GM10266 (cell line): Measurements from ENCODE around the gene LILRA6.
"Not testable (repeated sequence)": the region's sequence is repeated elsewhere in the genome, so short reads cannot be mapped to it uniquely, and the experiment has no call there.

ENCODE experiments used
- DNase-seq: peaks from one replicate; pipeline ENCODE4 v3.0.0; 2012; ENCODE audit errors: extremely low spot score
- TF ChIP-seq, protein P1 (sequence below): IDR thresholded peaks from 2 replicates; pipeline ENCODE4 v1.5.1; 2012; ENCODE audit warnings: mild to moderate bottlenecking, low read depth; ENCODE audit not compliant: control insufficient read depth, insufficient read depth; ENCODE audit errors: missing control alignments

The LILRA6 gene

DNA sequence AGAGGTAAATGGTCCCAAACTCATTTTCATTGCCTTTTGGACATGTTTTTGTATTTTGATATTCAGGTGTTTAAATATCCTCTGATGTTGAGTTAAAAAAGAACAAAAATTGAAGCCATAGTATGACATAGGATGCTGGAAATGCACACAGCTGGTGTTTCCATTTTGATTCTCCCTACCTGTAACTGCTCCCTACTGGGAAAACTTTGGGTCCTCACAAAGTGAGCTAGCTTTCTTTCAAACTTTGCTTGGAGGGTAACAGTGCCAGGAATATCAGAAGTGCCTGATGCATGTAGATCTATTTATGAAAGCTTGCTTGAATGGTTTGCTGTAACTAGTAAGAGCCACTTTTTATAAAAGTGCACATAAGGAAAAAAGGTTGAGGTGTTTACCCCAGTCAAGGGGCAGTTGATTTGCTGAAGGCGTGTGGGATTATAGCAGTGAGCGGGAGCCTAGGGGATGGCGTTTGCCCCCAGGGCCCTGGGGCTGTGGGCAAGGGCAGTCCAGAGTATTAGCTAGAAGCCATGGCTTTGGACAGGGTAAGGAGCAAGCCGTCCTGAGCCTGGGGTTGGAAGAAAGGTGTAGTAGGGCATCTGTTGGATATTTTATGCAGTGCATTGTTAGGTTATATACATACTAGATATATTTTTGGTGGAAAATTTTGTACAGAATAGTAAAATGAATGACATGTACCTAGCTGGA lies 37.7 kb downstream of the LILRA6 start:
- TF ChIP-seq, protein P1, sequence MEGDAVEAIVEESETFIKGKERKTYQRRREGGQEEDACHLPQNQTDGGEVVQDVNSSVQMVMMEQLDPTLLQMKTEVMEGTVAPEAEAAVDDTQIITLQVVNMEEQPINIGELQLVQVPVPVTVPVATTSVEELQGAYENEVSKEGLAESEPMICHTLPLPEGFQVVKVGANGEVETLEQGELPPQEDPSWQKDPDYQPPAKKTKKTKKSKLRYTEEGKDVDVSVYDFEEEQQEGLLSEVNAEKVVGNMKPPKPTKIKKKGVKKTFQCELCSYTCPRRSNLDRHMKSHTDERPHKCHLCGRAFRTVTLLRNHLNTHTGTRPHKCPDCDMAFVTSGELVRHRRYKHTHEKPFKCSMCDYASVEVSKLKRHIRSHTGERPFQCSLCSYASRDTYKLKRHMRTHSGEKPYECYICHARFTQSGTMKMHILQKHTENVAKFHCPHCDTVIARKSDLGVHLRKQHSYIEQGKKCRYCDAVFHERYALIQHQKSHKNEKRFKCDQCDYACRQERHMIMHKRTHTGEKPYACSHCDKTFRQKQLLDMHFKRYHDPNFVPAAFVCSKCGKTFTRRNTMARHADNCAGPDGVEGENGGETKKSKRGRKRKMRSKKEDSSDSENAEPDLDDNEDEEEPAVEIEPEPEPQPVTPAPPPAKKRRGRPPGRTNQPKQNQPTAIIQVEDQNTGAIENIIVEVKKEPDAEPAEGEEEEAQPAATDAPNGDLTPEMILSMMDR, result no peak
- no peak for DNase-seq

DNA sequence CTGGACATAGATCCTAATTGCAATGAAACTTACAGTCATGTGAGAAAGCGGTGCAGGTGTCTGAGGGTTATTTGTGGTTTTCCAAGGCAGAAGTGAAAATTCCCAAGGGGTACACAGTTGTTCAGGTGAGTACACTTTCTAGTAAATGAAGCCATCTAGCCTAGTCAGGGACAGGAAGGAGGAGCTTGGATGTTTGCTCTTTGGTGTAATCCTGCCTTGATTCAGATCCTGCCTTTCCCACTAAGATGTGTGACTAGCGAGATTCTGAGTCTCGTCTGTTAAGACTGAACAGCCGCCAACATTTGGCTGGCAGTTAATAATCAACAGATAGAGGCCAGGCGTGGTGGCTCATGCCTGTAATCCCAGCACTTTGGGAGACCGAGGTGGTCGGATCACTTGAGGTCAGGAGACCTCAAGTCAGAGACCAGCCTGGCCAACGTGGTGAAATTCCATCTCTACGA lies 39.4 kb downstream of the LILRA6 start:
- DNase-seq, result no peak
- TF ChIP-seq, protein P1, result no peak

DNA sequence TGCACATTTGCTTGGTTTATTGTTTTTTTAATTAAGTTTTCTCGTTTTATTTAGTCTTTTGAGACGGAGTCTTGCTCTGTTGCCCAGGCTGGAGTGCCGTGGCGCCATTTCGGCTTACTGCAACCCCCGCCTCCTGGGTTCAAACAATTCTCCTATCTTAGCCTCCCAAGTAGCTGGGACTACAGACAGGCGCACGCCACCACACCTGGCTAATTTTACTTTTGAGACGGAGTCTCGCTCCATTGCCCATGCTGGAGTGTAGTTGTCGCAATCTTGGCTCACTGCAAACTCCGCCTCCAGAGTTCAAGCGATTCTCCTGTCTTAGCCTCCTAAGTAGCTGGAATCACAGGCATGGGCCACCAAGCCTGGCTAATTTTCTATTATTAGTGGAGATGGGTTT lies 40.6 kb downstream of the LILRA6 start:
- TF ChIP-seq, protein P1, result no peak
- DNase-seq, result no peak

DNA sequence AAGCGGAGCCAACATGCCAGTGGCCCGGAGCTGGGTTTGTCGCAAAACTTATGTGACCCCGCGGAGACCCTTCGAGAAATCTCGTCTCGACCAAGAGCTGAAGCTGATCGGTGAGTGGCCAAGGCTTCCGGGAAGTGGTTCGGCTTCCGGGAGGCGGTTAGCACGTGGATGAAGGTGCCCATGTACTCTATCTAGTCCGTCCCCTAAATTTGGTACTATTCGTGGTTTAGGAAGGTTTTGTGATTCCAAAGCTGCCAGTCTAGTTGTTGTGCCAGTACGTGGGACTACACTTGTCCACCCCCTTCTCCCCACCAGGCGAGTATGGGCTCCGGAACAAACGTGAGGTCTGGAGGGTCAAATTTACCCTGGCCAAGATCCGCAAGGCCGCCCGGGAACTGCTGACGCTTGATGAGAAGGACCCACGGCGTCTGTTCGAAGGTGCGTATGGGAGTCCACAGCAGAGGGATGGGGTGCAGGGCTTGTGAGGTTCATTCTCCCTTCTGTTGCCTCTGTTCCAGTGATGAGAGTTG lies 41.4 kb downstream of the LILRA6 start:
- TF ChIP-seq, protein P1, result no peak

DNA sequence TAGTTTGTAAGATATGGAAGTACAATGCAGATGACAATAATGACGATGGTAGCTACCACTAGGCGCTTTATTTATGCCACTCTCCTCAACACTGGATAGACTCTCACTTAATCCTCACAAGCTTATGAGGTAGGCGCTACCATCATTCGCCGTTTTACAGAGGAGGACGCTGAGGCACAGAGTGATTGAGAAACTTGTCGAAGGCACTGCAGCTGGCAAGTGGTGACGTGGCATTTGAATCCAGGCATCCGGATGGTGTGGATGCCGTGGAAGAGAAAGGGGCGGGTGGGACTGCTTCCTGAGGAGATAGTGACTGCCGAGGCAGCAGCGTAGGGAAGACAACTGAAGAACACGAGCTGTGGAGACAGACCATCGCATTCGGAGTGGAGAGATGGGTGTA lies 43.2 kb downstream of the LILRA6 start:
- no peak for DNase-seq
- TF ChIP-seq, protein P1, result no peak

More for the DNA sequence above, 41.4 kb downstream of the LILRA6 start:
- DNase-seq, result no peak

DNA sequence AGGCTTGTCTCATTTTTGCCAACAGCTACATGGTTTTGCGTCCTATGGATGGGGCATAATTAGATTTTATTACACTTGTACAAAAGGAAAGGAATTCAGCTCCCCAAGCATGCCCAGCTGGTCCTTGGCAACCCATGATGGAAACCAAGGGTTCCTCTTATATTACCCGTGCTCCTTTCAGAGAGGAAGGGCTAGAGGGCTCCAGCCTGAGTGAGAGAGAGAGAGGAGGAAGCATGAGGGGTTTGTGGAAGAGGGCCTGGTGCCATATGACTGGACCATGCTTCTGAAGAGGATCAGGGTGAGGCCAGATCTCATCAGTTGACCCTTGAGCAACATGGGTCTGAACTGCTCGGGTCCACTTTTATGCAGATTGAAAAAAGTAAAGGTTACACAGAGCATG lies 45.5 kb downstream of the LILRA6 start:
- DNase-seq, result no peak
- TF ChIP-seq, protein P1, result no peak

DNA sequence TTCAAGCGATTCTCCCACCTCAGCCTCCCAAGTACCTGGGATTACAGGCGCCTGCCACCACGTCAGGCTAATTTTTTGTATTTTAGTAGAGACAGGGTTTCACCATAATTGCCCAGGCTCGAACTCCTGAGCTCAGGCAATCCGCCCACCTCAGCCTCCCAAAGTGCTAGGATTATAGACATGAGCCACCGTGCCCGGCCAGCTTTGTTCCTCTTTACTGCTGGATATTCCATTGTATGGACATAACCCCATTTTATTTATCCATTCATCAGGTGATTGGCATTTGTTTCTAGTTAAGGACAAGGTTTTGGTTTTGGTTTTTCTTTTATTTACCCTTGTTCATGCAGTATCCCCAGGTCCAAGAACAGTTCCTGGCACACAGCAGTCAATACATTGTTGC lies 46.1 kb downstream of the LILRA6 start:
- TF ChIP-seq, protein P1, result no peak
- DNase-seq, result no peak

DNA sequence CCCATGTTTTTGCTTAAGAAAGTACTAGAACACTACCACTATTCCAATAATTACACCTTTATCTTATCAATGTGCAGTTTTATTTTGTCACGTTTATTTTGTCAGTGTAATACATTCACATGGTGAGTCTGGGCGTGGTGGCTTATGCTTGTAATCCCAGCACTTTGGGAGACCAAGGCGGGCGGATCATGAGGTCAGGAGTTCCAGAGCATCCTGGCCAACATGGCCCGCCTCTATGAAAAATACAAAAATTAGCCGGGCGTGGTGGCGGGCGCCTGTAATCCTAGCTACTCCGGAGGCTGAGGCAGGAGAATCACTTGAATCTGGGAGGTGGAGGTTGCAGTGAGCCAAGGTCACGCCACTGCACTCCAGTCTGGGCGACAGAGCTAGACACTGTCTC lies 48.1 kb downstream of the LILRA6 start:
- DNase-seq, result not testable (repeated sequence)
